Caco-2 (cell line): Measurements from ENCODE around the gene ACY1. TPM values are rescaled to one million over a fixed set of nuclear protein-coding genes. Genes with fewer than 3 reads are reported as not detected.

Experiments
- BruUV-seq: library from RNA; stranded (reverse); fragments of 400-500 nt; replicated peaks from 2 replicates; lab custom pipeline; 2021; lab: Mats Ljungman, UMichigan
- CTCF ChIA-PET: fragments of 300-600 bp; sonication (Branson Sonifier 250); formaldehyde crosslinking; loops from one replicate; lab custom pipeline; 2022; ENCODE audit warnings: antibody characterized with exemption; lab: Charles Lee
- POLR2A ChIA-PET: fragments of 300-600 bp; sonication (Branson Sonifier 250); formaldehyde crosslinking; loops from one replicate; lab custom pipeline; 2022; ENCODE audit warnings: antibody characterized with exemption; lab: Charles Lee
- DNase-seq, 2 experiments: peaks; one replicate each; pipeline versions ENCODE4 v3.0.0 to v3.0.0-alpha.2; 2020 to 2022
- H3K27me3 ChIP-seq: replicated peaks from 2 replicates; pipeline ENCODE4 v1.6.0; 2011; ENCODE audit warnings: low read length; ENCODE audit not compliant: control insufficient read depth, insufficient read depth
- H3K36me3 ChIP-seq: 2 replicates; pipeline ENCODE4 v1.5.1; 2011; ENCODE audit warnings: low read length; ENCODE audit not compliant: control insufficient read depth, insufficient read depth
- H3K4me1 ChIP-seq: fragments of 250-450 bp; sonication (Bioruptor Pico); 2 replicates; pipeline ENCODE4 v1.5.1; 2020; ENCODE audit warnings: mild to moderate bottlenecking
- H3K4me3 ChIP-seq: 2 replicates; pipeline ENCODE4 v1.5.1; 2011; ENCODE audit warnings: low read depth, mild to moderate bottlenecking, control low read depth, low read length
- H3K9me3 ChIP-seq: fragments of 250-450 bp; sonication (Bioruptor Pico); 2 replicates; pipeline ENCODE4 v1.5.1; 2020; ENCODE audit warnings: mild to moderate bottlenecking, moderate library complexity
- H3K27ac Mint-ChIP-seq: one replicate; pipeline ENCODE4 v1.8.0; 2022; ENCODE audit warnings: mixed read lengths; ENCODE audit not compliant: unreplicated experiment
- H3K27me3 Mint-ChIP-seq: one replicate; pipeline ENCODE4 v1.8.0; 2022; ENCODE audit warnings: mixed read lengths; ENCODE audit not compliant: insufficient read depth, unreplicated experiment
- H3K36me3 Mint-ChIP-seq: one replicate; pipeline ENCODE4 v1.8.0; 2022; ENCODE audit warnings: mild to moderate bottlenecking, mixed read lengths; ENCODE audit not compliant: insufficient read depth, unreplicated experiment
- H3K4me1 Mint-ChIP-seq: one replicate; pipeline ENCODE4 v1.8.0; 2022; ENCODE audit warnings: low read depth, mixed read lengths; ENCODE audit not compliant: unreplicated experiment
- H3K4me3 Mint-ChIP-seq: one replicate; pipeline ENCODE4 v1.8.0; 2022; ENCODE audit warnings: mild to moderate bottlenecking, moderate library complexity, mixed read lengths; ENCODE audit not compliant: unreplicated experiment
- H3K9me3 Mint-ChIP-seq: one replicate; pipeline ENCODE4 v1.8.0; 2022; ENCODE audit warnings: mixed read lengths; ENCODE audit not compliant: unreplicated experiment
- intact Hi-C: fragments of 100-400 bp; cut with micrococcal nuclease; formaldehyde crosslinking; loops from one replicate; pipeline ENCODE4 v1.10.0; 2022; ENCODE audit not compliant: unreplicated experiment
- total RNA-seq: library from RNA; stranded (reverse); gene quantifications from 2 replicates; pipeline ENCODE4 v1.2.3, GENCODE V29; 2022
- TF ChIP-seq, protein P1 (sequence below), 2 experiments: fragments of 200-600 bp in 1 of 2; IDR thresholded peaks; 1 replicate in 1 of 2; 2 replicates in 1 of 2; pipeline versions ENCODE4 v1.5.1 to v1.8.0; 2011 to 2022; ENCODE audit warnings: antibody characterized with exemption in 1 of 2, control low read depth in 1 of 2, inconsistent platforms in 1 of 2, low read depth in 1 of 2, low read length in 1 of 2, mild to moderate bottlenecking in 1 of 2, moderate library complexity in 1 of 2; ENCODE audit not compliant: insufficient read depth in 1 of 2, severe bottlenecking in 1 of 2, unreplicated experiment in 1 of 2

The ACY1 gene
- total RNA-seq, 1 experiment from 2014 or later = 62.4 TPM

DNA sequence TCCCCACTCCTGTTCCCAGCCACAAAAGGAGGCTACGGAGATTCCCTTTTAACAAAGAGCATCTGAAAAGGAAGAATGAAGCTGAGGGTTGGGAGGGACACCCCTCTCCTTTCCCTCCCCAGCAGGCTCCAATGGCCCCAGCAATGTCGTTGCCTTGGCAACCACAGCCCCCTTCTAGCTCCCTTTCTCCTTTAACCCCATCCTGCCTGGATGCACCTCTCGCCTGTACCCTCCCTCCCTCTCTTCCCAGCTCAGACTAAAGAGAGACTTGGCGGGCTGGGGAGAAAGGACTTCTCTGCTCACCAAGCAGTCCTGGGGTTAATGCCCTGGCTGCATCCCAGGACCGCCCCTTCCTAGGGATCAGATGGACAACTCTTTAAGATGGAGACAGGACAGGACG, 19.4 kb downstream of the ACY1 start:
- H3K9me3 Mint-ChIP-seq = no peaks in the 10 kb centered on the region
- H3K4me3 Mint-ChIP-seq = no peak overlapping the region
- ChIA-PET CTCF (interaction anchor here (0.8 to 2.9 kb wide), 4 partner anchors 51 to 142 kb away, joined by 3 to 9 read pairs (median 4); partner anchors contain the start of gene RRP9), POLR2A (no interaction called here)
- peaks cover 5% of the 10 kb centered on the region for H3K4me1 ChIP-seq
- DNase-seq = no peak
- H3K9me3 ChIP-seq = no peaks in the 10 kb centered on the region
- TF ChIP-seq, protein P1, sequence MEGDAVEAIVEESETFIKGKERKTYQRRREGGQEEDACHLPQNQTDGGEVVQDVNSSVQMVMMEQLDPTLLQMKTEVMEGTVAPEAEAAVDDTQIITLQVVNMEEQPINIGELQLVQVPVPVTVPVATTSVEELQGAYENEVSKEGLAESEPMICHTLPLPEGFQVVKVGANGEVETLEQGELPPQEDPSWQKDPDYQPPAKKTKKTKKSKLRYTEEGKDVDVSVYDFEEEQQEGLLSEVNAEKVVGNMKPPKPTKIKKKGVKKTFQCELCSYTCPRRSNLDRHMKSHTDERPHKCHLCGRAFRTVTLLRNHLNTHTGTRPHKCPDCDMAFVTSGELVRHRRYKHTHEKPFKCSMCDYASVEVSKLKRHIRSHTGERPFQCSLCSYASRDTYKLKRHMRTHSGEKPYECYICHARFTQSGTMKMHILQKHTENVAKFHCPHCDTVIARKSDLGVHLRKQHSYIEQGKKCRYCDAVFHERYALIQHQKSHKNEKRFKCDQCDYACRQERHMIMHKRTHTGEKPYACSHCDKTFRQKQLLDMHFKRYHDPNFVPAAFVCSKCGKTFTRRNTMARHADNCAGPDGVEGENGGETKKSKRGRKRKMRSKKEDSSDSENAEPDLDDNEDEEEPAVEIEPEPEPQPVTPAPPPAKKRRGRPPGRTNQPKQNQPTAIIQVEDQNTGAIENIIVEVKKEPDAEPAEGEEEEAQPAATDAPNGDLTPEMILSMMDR (IDR thresholded peaks at IDR 0.05; ENCODE audit: insufficient read depth in 1 of 2, low read depth in 1 of 2, low read length in 1 of 2, severe bottlenecking in 1 of 2, unreplicated experiment in 1 of 2) = no peak
- intact Hi-C loops = no loop called here
- H3K27me3 ChIP-seq = no peaks in the 10 kb centered on the region
- no TSS peak for BruUV-seq
- H3K4me1 Mint-ChIP-seq = peaks cover 8% of the 10 kb centered on the region
- no peaks in the 10 kb centered on the region for H3K36me3 Mint-ChIP-seq
- H3K4me3 ChIP-seq = no peak overlapping the region
- no peaks in the 10 kb centered on the region for H3K36me3 ChIP-seq
- H3K27ac Mint-ChIP-seq = no peak overlapping the region
- H3K27me3 Mint-ChIP-seq = no peaks in the 10 kb centered on the region

DNA sequence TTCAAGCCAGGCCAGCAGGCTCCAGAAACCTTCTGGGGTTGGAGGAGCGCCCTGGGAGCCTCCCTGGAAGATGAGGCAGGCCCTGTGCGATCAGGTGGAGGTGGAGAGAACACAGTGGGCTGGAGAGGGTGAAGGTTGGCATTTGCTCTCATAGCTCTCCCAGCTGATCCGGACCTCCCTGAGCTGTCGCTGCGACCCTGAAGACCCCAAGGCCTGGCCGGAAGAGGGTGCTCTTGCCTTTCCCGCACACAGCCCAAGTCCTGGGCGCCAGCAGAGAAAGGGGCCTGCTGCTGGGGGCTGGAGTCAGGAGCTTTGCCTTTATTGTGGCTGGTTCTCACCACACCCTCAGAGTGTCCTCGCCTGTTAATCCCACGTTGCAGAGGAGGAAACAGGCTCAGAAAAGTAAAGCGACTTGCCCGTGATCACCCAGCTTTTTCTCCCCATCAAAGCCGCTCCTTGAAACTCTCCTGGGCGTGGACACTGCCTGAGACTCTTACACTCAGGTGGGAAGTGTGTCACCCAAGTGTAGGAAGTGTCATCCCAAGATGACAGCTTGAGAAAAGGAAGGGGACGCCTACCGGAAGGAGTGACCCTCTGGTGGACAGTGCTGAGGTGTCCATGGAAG, 20.9 kb downstream of the ACY1 start:
- no peaks in the 10 kb centered on the region for H3K9me3 Mint-ChIP-seq
- H3K36me3 Mint-ChIP-seq = no peaks in the 10 kb centered on the region
- no peak overlapping the region for H3K4me3 Mint-ChIP-seq
- ChIA-PET POLR2A (interaction anchor here (0.6 to 0.9 kb wide), 2 partner anchors 19 to 53 kb away, joined by 3 to 10 read pairs; no protein-coding TSS in a partner anchor), CTCF (interaction anchor here (1.1 to 1.7 kb wide), 7 partner anchors 35 to 141 kb away, joined by 3 to 11 read pairs (median 4); partner anchors contain the start of gene DUSP7)
- Histone ChIP-seq H3K27me3 (no peaks in the 10 kb centered on the region), H3K9me3 (no peaks in the 10 kb centered on the region), H3K4me3 (no peak overlapping the region), H3K4me1 (no peaks in the 10 kb centered on the region), H3K36me3 (no peaks in the 10 kb centered on the region)
- no peaks in the 10 kb centered on the region for H3K4me1 Mint-ChIP-seq
- TF ChIP-seq, protein P1 (IDR thresholded peaks at IDR 0.05; ENCODE audit: insufficient read depth in 1 of 2, low read depth in 1 of 2, low read length in 1 of 2, severe bottlenecking in 1 of 2, unreplicated experiment in 1 of 2) = peak in 1 of 2 experiments; percentile 57
- no peak overlapping the region for H3K27ac Mint-ChIP-seq
- no TSS peak for BruUV-seq
- H3K27me3 Mint-ChIP-seq = no peaks in the 10 kb centered on the region
- peak in 1 of 2 experiments; percentile 37 for DNase-seq
- intact Hi-C loops = no loop called here

DNA sequence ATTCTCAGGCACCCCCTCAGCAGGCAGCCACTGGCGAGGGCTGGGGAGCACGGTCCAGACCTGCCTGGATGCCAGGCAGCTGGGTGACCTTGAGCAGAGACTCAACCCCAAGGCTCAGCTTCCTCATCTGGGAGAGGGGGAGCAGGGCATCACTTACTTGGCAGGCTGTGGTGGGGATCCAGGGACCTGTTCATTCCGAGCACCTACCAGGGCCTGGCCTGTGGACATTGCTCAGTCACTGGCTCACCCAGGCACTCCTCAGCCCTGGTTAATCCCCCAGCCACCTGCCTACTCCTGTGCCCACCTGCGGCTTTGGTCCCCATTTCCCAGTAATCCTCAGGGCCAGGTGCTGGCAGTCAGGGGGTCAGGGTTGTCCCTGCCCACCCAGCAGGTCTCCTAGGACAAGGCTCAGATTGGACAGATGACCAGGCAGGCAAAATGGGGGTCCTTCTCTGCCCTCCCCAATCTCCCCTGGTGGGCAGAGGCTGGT, 21.6 kb downstream of the ACY1 start:
- Histone ChIP-seq H3K36me3 (no peaks in the 10 kb centered on the region), H3K9me3 (no peaks in the 10 kb centered on the region), H3K4me3 (no peak overlapping the region), H3K27me3 (no peaks in the 10 kb centered on the region), H3K4me1 (no peaks in the 10 kb centered on the region)
- CTCF ChIA-PET = interaction anchor here (1.0 to 1.7 kb wide), 7 partner anchors 32 to 140 kb away, joined by 3 to 11 read pairs (median 4); partner anchors contain the start of gene DUSP7
- Mint-ChIP-seq H3K27me3 (no peaks in the 10 kb centered on the region), H3K27ac (no peak overlapping the region), H3K4me3 (no peak overlapping the region), H3K36me3 (no peaks in the 10 kb centered on the region), H3K4me1 (no peaks in the 10 kb centered on the region), H3K9me3 (no peaks in the 10 kb centered on the region)
- POLR2A ChIA-PET = no interaction called here
- BruUV-seq = no TSS peak
- DNase-seq = no peak
- TF ChIP-seq, protein P1 (IDR thresholded peaks at IDR 0.05; ENCODE audit: insufficient read depth in 1 of 2, low read depth in 1 of 2, low read length in 1 of 2, severe bottlenecking in 1 of 2, unreplicated experiment in 1 of 2) = no peak
- intact Hi-C loops = no loop called here
